GM23338 (cell line): ENCODE results near the gene RWDD3. TPM values are rescaled to one million over a fixed set of nuclear protein-coding genes. Genes with fewer than 3 reads are reported as not detected.

Source experiments
- ATAC-seq: fragments of 200-7000 bp; cut with Tn5 transposase; 3 replicates; pipeline ENCODE4 v1.9.1; 2020
- DNase-seq: peaks from one replicate; pipeline ENCODE4 v3.0.0-alpha.2; 2015; ENCODE audit warnings: low spot score
- H2AFZ ChIP-seq: fragments of 200-600 bp; sonication (generic); 2 replicates; pipeline ENCODE4 v1.8.0; 2016; ENCODE audit warnings: antibody characterized with exemption, mild to moderate bottlenecking, moderate library complexity
- H3F3A ChIP-seq: fragments of 200-600 bp; sonication (generic); replicated peaks from 2 replicates; pipeline ENCODE4 v1.8.0; 2017; ENCODE audit warnings: antibody characterized with exemption, mixed run types, low read depth
- H3K27ac ChIP-seq: fragments of 200-600 bp; sonication (generic); 2 replicates; pipeline ENCODE4 v1.6.1; 2016; ENCODE audit warnings: low read depth
- H3K27me3 ChIP-seq: fragments of 200-600 bp; sonication (generic); 2 replicates; pipeline ENCODE4 v1.8.0; 2016; ENCODE audit warnings: mild to moderate bottlenecking, mixed run types, moderate library complexity; ENCODE audit not compliant: insufficient read depth
- H3K36me3 ChIP-seq: fragments of 200-600 bp; sonication (generic); 2 replicates; pipeline ENCODE4 v1.8.0; 2016; ENCODE audit warnings: mild to moderate bottlenecking; ENCODE audit not compliant: insufficient read depth
- H3K4me1 ChIP-seq: fragments of 200-600 bp; sonication (generic); 2 replicates; pipeline ENCODE4 v1.8.0; 2016; ENCODE audit warnings: mild to moderate bottlenecking, moderate library complexity; ENCODE audit not compliant: insufficient read depth
- H3K4me2 ChIP-seq: fragments of 200-600 bp; sonication (generic); 2 replicates; pipeline ENCODE4 v1.7.1; 2017; ENCODE audit warnings: mixed run types
- H3K4me3 ChIP-seq: fragments of 200-600 bp; sonication (generic); 2 replicates; pipeline ENCODE4 v1.6.1; 2016; ENCODE audit warnings: mixed run types
- H3K79me2 ChIP-seq: fragments of 200-600 bp; sonication (generic); replicated peaks from 2 replicates; pipeline ENCODE4 v1.8.0; 2017; ENCODE audit warnings: mild to moderate bottlenecking; ENCODE audit not compliant: insufficient read depth
- H3K9me2 ChIP-seq: fragments of 200-600 bp; sonication (generic); 2 replicates; pipeline ENCODE4 v1.8.0; 2017; ENCODE audit not compliant: insufficient read depth
- H4K20me1 ChIP-seq: fragments of 200-600 bp; sonication (generic); replicated peaks from 2 replicates; pipeline ENCODE4 v1.8.0; 2017; ENCODE audit warnings: mild to moderate bottlenecking; ENCODE audit not compliant: insufficient read depth
- H3K27ac Mint-ChIP-seq: 2 replicates; pipeline ENCODE4 v1.8.0; 2020; ENCODE audit warnings: inconsistent platforms, mild to moderate bottlenecking, moderate library complexity, mixed read lengths
- H3K27me3 Mint-ChIP-seq: 3 replicates; pipeline ENCODE4 v1.8.0; 2022; ENCODE audit warnings: low read depth, mild to moderate bottlenecking, moderate library complexity, mixed read lengths, inconsistent platforms; ENCODE audit not compliant: insufficient read depth, poor library complexity
- H3K36me3 Mint-ChIP-seq: 3 replicates; pipeline ENCODE4 v1.8.0; 2021; ENCODE audit warnings: low read depth, mild to moderate bottlenecking, inconsistent platforms, moderate library complexity, mixed read lengths
- H3K4me1 Mint-ChIP-seq: 3 replicates; pipeline ENCODE4 v1.8.0; 2020; ENCODE audit warnings: mild to moderate bottlenecking, inconsistent platforms, mixed read lengths
- H3K4me3 Mint-ChIP-seq: 3 replicates; pipeline ENCODE4 v1.8.0; 2021; ENCODE audit warnings: moderate library complexity, mild to moderate bottlenecking, inconsistent platforms, mixed read lengths
- H3K9me3 Mint-ChIP-seq: 3 replicates; pipeline ENCODE4 v1.8.0; 2020; ENCODE audit warnings: moderate library complexity, mild to moderate bottlenecking, inconsistent platforms, mixed read lengths
- CREB1 ChIP-seq: fragments of 250-450 bp; sonication (Bioruptor Pico); IDR thresholded peaks from 2 replicates; pipeline ENCODE4 v1.5.0; 2020; ENCODE audit warnings: low read depth, mild to moderate bottlenecking, moderate library complexity
- ETS1 ChIP-seq: IDR thresholded peaks from 2 replicates; pipeline ENCODE4 v1.6.1; 2016; ENCODE audit warnings: antibody characterized with exemption
- EZH2 ChIP-seq: fragments of 200-600 bp; sonication (generic); IDR thresholded peaks from one replicate; pipeline ENCODE4 v1.8.0; 2017; ENCODE audit warnings: antibody characterized with exemption, mild to moderate bottlenecking, low read depth; ENCODE audit not compliant: unreplicated experiment
- EZH2phosphoT487 ChIP-seq: fragments of 200-600 bp; sonication (generic); IDR thresholded peaks from one replicate; pipeline ENCODE4 v1.8.1; 2018; ENCODE audit warnings: antibody characterized with exemption; ENCODE audit not compliant: unreplicated experiment
- JUNB ChIP-seq: IDR thresholded peaks from one replicate; pipeline ENCODE4 v1.6.1; 2016; ENCODE audit warnings: antibody characterized with exemption; ENCODE audit not compliant: unreplicated experiment
- NANOG ChIP-seq: IDR thresholded peaks from 2 replicates; pipeline ENCODE4 v1.6.1; 2016; ENCODE audit warnings: antibody characterized with exemption, borderline replicate concordance
- POLR2AphosphoS5 ChIP-seq: IDR thresholded peaks from 2 replicates; pipeline ENCODE4 v1.6.1; 2016; ENCODE audit warnings: antibody characterized with exemption, low read depth
- REST ChIP-seq: IDR thresholded peaks from one replicate; pipeline ENCODE4 v1.6.1; 2018; ENCODE audit warnings: antibody characterized with exemption; ENCODE audit not compliant: unreplicated experiment
- STAT1 ChIP-seq: IDR thresholded peaks from one replicate; pipeline ENCODE4 v1.6.1; 2016; ENCODE audit warnings: antibody characterized with exemption; ENCODE audit not compliant: unreplicated experiment
- ZNF114 ChIP-seq: fragments of 250-450 bp; sonication (Bioruptor Pico); IDR thresholded peaks from 2 replicates; pipeline ENCODE4 v1.5.0; 2020; ENCODE audit warnings: mild to moderate bottlenecking, moderate library complexity
- ZNF331 ChIP-seq: fragments of 250-450 bp; sonication (Bioruptor Pico); IDR thresholded peaks from 2 replicates; pipeline ENCODE4 v1.5.0; 2020; ENCODE audit warnings: low read depth, mild to moderate bottlenecking, moderate library complexity
- ZNF462 ChIP-seq: fragments of 250-450 bp; sonication (Bioruptor Pico); IDR thresholded peaks from 2 replicates; pipeline ENCODE4 v1.5.0; 2020; ENCODE audit warnings: mild to moderate bottlenecking, moderate library complexity
- polyA plus RNA-seq: library from polyadenylated mRNA; unstranded; fragments of >200 nt; fragmentation: Nextera tagmentation; extraction: Ambion mirVana; gene quantifications from 2 replicates; pipeline ENCODE4 v1.2.1, GENCODE V29; 2016
- total RNA-seq: library from RNA; depleted of rRNA; stranded (reverse); fragments of >200 nt; shearing (Covaris generic); gene quantifications from 2 replicates; pipeline ENCODE4 v1.2.3, GENCODE V29; 2014

The RWDD3 gene
- total and polyA plus RNA-seq, 2 experiments from 2014 or later = 19.3 to 50.7 TPM

- H3K4me1 Mint-ChIP-seq = no peaks in the 10 kb centered on the region
- H3K9me2 ChIP-seq = no peaks in the 10 kb centered on the region
- H3K27ac Mint-ChIP-seq = no peak overlapping the region
- no peaks in the 10 kb centered on the region for H3K36me3 ChIP-seq
- H3K4me3 Mint-ChIP-seq = no peak overlapping the region
- peaks cover 2% of the 10 kb centered on the region; the same call in 1 of the 3 replicates for H3K9me3 Mint-ChIP-seq
- H4K20me1 ChIP-seq = no peaks in the 10 kb centered on the region
- no peaks in the 10 kb centered on the region for H3K4me1 ChIP-seq
- no peak overlapping the region for H2AFZ ChIP-seq
- no peak for DNase-seq
- H3K79me2 ChIP-seq = no peaks in the 10 kb centered on the region
- ATAC-seq = no peak
- no peak overlapping the region for H3K4me2 ChIP-seq
- H3K36me3 Mint-ChIP-seq = no peaks in the 10 kb centered on the region
- no peaks in the 10 kb centered on the region for H3F3A ChIP-seq
- no peaks in the 10 kb centered on the region for H3K27me3 ChIP-seq
- H3K4me3 ChIP-seq = no peak overlapping the region
- H3K27ac ChIP-seq = no peak overlapping the region
- no peaks in the 10 kb centered on the region for H3K27me3 Mint-ChIP-seq
- TF ChIP-seq POLR2AphosphoS5 = no peak
These were observed 27.5 kb upstream of the RWDD3 start for GRCh38 chr1:95206514-95206913.

- no peaks in the 10 kb centered on the region for H3K36me3 ChIP-seq
- Mint-ChIP-seq H3K9me3 (peaks cover 2% of the 10 kb centered on the region; the same call in 1 of the 3 replicates), H3K27me3 (peaks cover 2% of the 10 kb centered on the region), H3K4me1 (no peaks in the 10 kb centered on the region), H3K27ac (no peak overlapping the region), H3K4me3 (no peak overlapping the region), H3K36me3 (no peaks in the 10 kb centered on the region)
- no peak overlapping the region for H3K27ac ChIP-seq
- no peaks in the 10 kb centered on the region for H3F3A ChIP-seq
- no peaks in the 10 kb centered on the region for H3K27me3 ChIP-seq
- H3K79me2 ChIP-seq = no peaks in the 10 kb centered on the region
- no peaks in the 10 kb centered on the region for H3K4me1 ChIP-seq
- H3K4me3 ChIP-seq = no peak overlapping the region
- no peaks in the 10 kb centered on the region for H4K20me1 ChIP-seq
- H3K4me2 ChIP-seq = no peak overlapping the region
- no peaks in the 10 kb centered on the region for H3K9me2 ChIP-seq
- no peak for DNase-seq
- ATAC-seq = no peak
- H2AFZ ChIP-seq = no peak overlapping the region
- TF ChIP-seq JUNB = no peak
- TF ChIP-seq EZH2 = no peak
- no peak for TF ChIP-seq EZH2phosphoT487
- TF ChIP-seq ZNF462 = no peak
- TF ChIP-seq CREB1 (CRISPR knock-in tag) = no peak
- no peak for TF ChIP-seq STAT1
- no peak for TF ChIP-seq ZNF331
- no peak for TF ChIP-seq ETS1
- TF ChIP-seq ZNF114 (CRISPR knock-in tag) = no peak
- TF ChIP-seq NANOG = no peak
- TF ChIP-seq REST = no peak
These were observed 26.6 kb upstream of the RWDD3 start for GRCh38 chr1:95207223-95207935.
